SU-DHL-6 (cell line): ENCODE data around the gene CDC6.

Experiments
- H2AFZ ChIP-seq: fragments of 200-600 bp; sonication (generic); 2 replicates; pipeline ENCODE4 v1.6.1; 2014; ENCODE audit warnings: low read depth, mild to moderate bottlenecking, moderate library complexity, mixed read lengths, antibody characterized with exemption, low read length; ENCODE audit not compliant: severe bottlenecking
- H3F3A ChIP-seq: fragments of 200-600 bp; shearing (Covaris generic); 2 replicates; pipeline ENCODE4 v1.6.0; 2016; ENCODE audit warnings: antibody characterized with exemption, mild to moderate bottlenecking; ENCODE audit not compliant: insufficient read depth
- H3K27ac ChIP-seq: fragments of 200-600 bp; sonication (generic); 2 replicates; pipeline ENCODE4 v1.5.1; 2016; ENCODE audit warnings: low read depth, mild to moderate bottlenecking, low read length, moderate library complexity, mixed read lengths
- H3K27me3 ChIP-seq: fragments of 200-600 bp; sonication (generic), shearing (Covaris generic); 2 replicates; pipeline ENCODE4 v1.6.0; 2014; ENCODE audit warnings: mild to moderate bottlenecking, low read length
- H3K36me3 ChIP-seq: fragments of 200-600 bp; sonication (generic); 2 replicates; pipeline ENCODE4 v1.6.1; 2014; ENCODE audit warnings: mild to moderate bottlenecking, low read length, mixed read lengths
- H3K4me2 ChIP-seq: fragments of 300-600, 200-600 bp; shearing (Covaris generic), sonication (generic); 2 replicates; pipeline ENCODE4 v1.6.0; 2014; ENCODE audit warnings: low read length, low read depth, mild to moderate bottlenecking; ENCODE audit not compliant: poor library complexity, severe bottlenecking
- H3K4me3 ChIP-seq: fragments of 200-600 bp; sonication (generic); 2 replicates; pipeline ENCODE4 v1.5.1; 2014; ENCODE audit warnings: antibody characterized with exemption, low read length, mild to moderate bottlenecking, mixed read lengths; ENCODE audit not compliant: insufficient read depth, poor library complexity, severe bottlenecking
- H3K79me2 ChIP-seq: fragments of 200-600 bp; sonication (generic); 2 replicates; pipeline ENCODE4 v1.6.1; 2014; ENCODE audit warnings: mild to moderate bottlenecking, low read length, moderate library complexity; ENCODE audit not compliant: insufficient read depth
- H3K9ac ChIP-seq: fragments of 200-600 bp; sonication (generic); 2 replicates; pipeline ENCODE4 v1.7.0; 2014; ENCODE audit warnings: mild to moderate bottlenecking, low read length
- H3K9me2 ChIP-seq: fragments of 200-600 bp; sonication (generic); replicated peaks from 2 replicates; pipeline ENCODE4 v1.6.1; 2014; ENCODE audit warnings: low read length; ENCODE audit not compliant: insufficient read depth
- H3K9me3 ChIP-seq: fragments of 200-600 bp; sonication (generic); 2 replicates; pipeline ENCODE4 v1.6.1; 2014; ENCODE audit warnings: low read length, mixed read lengths; ENCODE audit not compliant: insufficient read depth
- H4K20me1 ChIP-seq: fragments of 200-600 bp; sonication (generic); 2 replicates; pipeline ENCODE4 v1.6.1; 2014; ENCODE audit warnings: low read depth, mild to moderate bottlenecking, antibody characterized with exemption, low read length, moderate library complexity, mixed read lengths
- CTCF ChIP-seq: fragments of 200-600 bp; sonication (generic); IDR thresholded peaks from one replicate; pipeline ENCODE4 v1.5.1; 2017; ENCODE audit warnings: antibody characterized with exemption, mild to moderate bottlenecking, low read length, moderate library complexity; ENCODE audit not compliant: insufficient read depth, poor library complexity, severe bottlenecking
- EZH2phosphoT487 ChIP-seq: fragments of 200-600 bp; sonication (generic), shearing (Covaris generic); conservative IDR thresholded peaks from 2 replicates; pipeline ENCODE4 v1.6.1; 2018; ENCODE audit warnings: mild to moderate bottlenecking, antibody characterized with exemption, low read length, moderate library complexity, mixed read lengths

Gene CDC6

GRCh38 chr17:40318830-40319391 is 31.2 kb downstream of the CDC6 start:
- Histone ChIP-seq H3K27me3 (no peaks in the 10 kb centered on the region), H3K9me2 (no peaks in the 10 kb centered on the region), H4K20me1 (no peaks in the 10 kb centered on the region), H3K27ac (peak overlapping the region; percentile 46), H3K36me3 (no peaks in the 10 kb centered on the region), H3K4me2 (peak overlapping the region; percentile 81), H3K9ac (peak overlapping the region; percentile 74), H3K9me3 (no peaks in the 10 kb centered on the region), H3K4me3 (peak overlapping the region; percentile 73), H3K79me2 (peaks cover 34% of the 10 kb centered on the region; the same call in 1 of the 2 replicates), H2AFZ (no peak overlapping the region), H3F3A (peaks cover 13% of the 10 kb centered on the region)
- TF ChIP-seq CTCF (no peak), EZH2phosphoT487 (no peak)

GRCh38 chr17:40319651-40320540 is 32.2 kb downstream of the CDC6 start:
- Histone ChIP-seq H2AFZ (no peak overlapping the region), H3K4me2 (peak overlapping the region; percentile 81)

DNA sequence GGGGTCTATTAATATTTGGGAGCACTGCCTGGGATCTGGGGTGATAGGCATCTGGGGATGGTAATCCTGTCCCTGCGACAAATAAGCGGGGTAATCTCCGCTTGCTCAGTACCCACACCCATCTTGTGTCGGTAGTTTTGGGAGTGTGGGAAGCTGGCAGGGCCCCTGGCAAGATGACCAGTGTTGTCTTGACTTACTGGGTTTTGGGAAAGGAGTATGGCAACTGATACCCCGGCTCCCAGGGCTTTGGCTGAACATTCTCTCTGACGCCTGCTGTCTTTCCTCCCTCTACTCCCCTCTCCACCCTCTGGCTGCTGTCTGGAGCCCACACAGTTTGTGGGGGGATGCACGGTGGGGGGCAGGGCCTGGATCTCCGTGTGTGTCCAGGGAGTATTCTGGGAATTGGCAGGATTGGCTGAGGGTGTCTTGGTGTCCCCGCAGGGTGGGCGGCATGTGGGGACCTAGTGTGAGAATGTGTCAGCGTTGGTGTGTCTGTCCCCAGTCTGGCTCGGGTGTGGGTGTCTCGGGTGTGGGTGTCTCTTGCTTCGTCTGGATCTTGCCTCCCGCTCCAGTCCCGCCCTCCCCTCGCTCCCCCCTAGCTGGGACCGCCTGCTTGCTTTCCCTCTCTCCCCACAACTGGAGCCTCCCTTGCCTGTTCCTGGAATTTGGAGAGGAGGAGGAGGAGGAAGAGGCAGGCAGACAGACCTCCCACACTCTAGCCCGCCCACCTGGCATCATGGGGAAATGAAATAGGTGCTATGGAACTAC is 33.3 kb downstream of the CDC6 start:
- peak overlapping the region; percentile 87 for H3K27ac ChIP-seq

More at GRCh38 chr17:40319651-40320540, 32.2 kb downstream of the CDC6 start:
- no peaks in the 10 kb centered on the region for H3K9me3 ChIP-seq
- H3K4me3 ChIP-seq: peak overlapping the region; percentile 73
- peaks cover 34% of the 10 kb centered on the region; the same call in 1 of the 2 replicates for H3K79me2 ChIP-seq
- H3K27ac ChIP-seq: peak overlapping the region; percentile 87
- no peaks in the 10 kb centered on the region for H4K20me1 ChIP-seq
- no peaks in the 10 kb centered on the region for H3K27me3 ChIP-seq
- H3K9me2 ChIP-seq: no peaks in the 10 kb centered on the region
- H3F3A ChIP-seq: peaks cover 20% of the 10 kb centered on the region
- no peaks in the 10 kb centered on the region for H3K36me3 ChIP-seq
- peak overlapping the region; percentile 74 for H3K9ac ChIP-seq
- TF ChIP-seq EZH2phosphoT487 (no peak), CTCF (no peak)

More for the DNA sequence above, 33.3 kb downstream of the CDC6 start:
- Histone ChIP-seq H3K9me2 (no peaks in the 10 kb centered on the region), H3K4me2 (peak overlapping the region; percentile 81), H4K20me1 (no peaks in the 10 kb centered on the region), H2AFZ (no peak overlapping the region), H3K36me3 (no peaks in the 10 kb centered on the region), H3K79me2 (peaks cover 38% of the 10 kb centered on the region; the same call in 1 of the 2 replicates), H3K27me3 (no peaks in the 10 kb centered on the region), H3K4me3 (no peak overlapping the region), H3F3A (peaks cover 27% of the 10 kb centered on the region), H3K9ac (peak overlapping the region; percentile 74; the same call in 1 of the 2 replicates), H3K9me3 (no peaks in the 10 kb centered on the region)
- no peak for TF ChIP-seq CTCF
- TF ChIP-seq EZH2phosphoT487: no peak
